GM12878 (cell line): ENCODE results near the gene TIGD2. TPM values are rescaled to one million over a fixed set of nuclear protein-coding genes. Genes with fewer than 3 reads are reported as not detected.

Source experiments
- CBX3 ChIP-seq: fragments of 200-600 bp; sonication (generic); IDR thresholded peaks from 2 replicates; pipeline ENCODE4 v1.6.1; 2016; ENCODE audit warnings: low read depth, borderline replicate concordance
- CHD4 ChIP-seq: fragments of 200-600 bp; sonication (generic); IDR thresholded peaks from 2 replicates; pipeline ENCODE4 v1.6.1; 2016; ENCODE audit warnings: mild to moderate bottlenecking
- CUX1 ChIP-seq: IDR thresholded peaks from 2 replicates; pipeline ENCODE4 v1.6.1; 2012; ENCODE audit warnings: improper control_type of control experiment, low read depth, low read length; ENCODE audit not compliant: insufficient replicate concordance
- ESRRA ChIP-seq: IDR thresholded peaks from 2 replicates; pipeline ENCODE4 v1.6.1; 2012; ENCODE audit warnings: mild to moderate bottlenecking, low read length, improper control_type of control experiment
- FOXM1 ChIP-seq: IDR thresholded peaks from 2 replicates; pipeline ENCODE4 v1.6.1; 2012; ENCODE audit warnings: low read depth, mild to moderate bottlenecking, inconsistent platforms, low read length, moderate library complexity
- IKZF1 ChIP-seq: fragments of 450-650 bp; conservative IDR thresholded peaks from 2 replicates; pipeline ENCODE4 v1.6.1; 2017; ENCODE audit warnings: antibody characterized with exemption, mild to moderate bottlenecking
- KLF5 ChIP-seq: fragments of 450-650 bp; IDR thresholded peaks from 2 replicates; pipeline ENCODE4 v1.6.1; 2014; ENCODE audit warnings: mild to moderate bottlenecking; ENCODE audit not compliant: partially characterized antibody
- MAX ChIP-seq: IDR thresholded peaks from 2 replicates; pipeline ENCODE4 v1.6.1; 2012; ENCODE audit warnings: low read depth, low read length, improper control_type of control experiment
- MXI1 ChIP-seq: fragments of 150-350 bp; IDR thresholded peaks from 2 replicates; pipeline ENCODE4 v1.6.1; 2011; ENCODE audit warnings: low read depth, mild to moderate bottlenecking, inconsistent platforms, low read length, improper control_type of control experiment
- NRF1 ChIP-seq: conservative IDR thresholded peaks from 2 replicates; pipeline ENCODE4 v1.6.1; 2011; ENCODE audit warnings: mild to moderate bottlenecking, low read depth, low read length, improper control_type of control experiment
- RELA ChIP-seq: fragments of 450-650 bp; IDR thresholded peaks from 2 replicates; pipeline ENCODE4 v1.8.0; 2014; ENCODE audit warnings: borderline replicate concordance; ENCODE audit not compliant: partially characterized antibody
- RELB ChIP-seq: fragments of 450-650 bp; IDR thresholded peaks from 2 replicates; pipeline ENCODE4 v1.6.1; 2017; ENCODE audit warnings: low read depth, mild to moderate bottlenecking, moderate library complexity
- SIN3A ChIP-seq: IDR thresholded peaks from 2 replicates; pipeline ENCODE4 v1.6.1; 2012; ENCODE audit warnings: low read depth, low read length, improper control_type of control experiment
- SKIL ChIP-seq: fragments of 450-650 bp; IDR thresholded peaks from 2 replicates; pipeline ENCODE4 v1.6.1; 2017; ENCODE audit warnings: mild to moderate bottlenecking, low read depth, inconsistent platforms; ENCODE audit not compliant: poor library complexity, severe bottlenecking
- SP1 ChIP-seq: IDR thresholded peaks from one replicate; pipeline ENCODE4 v1.6.1; 2011; ENCODE audit warnings: low read depth, low read length
- SUZ12 ChIP-seq: fragments of 200-600 bp; sonication (generic); IDR thresholded peaks from one replicate; pipeline ENCODE4 v1.6.1; 2018; ENCODE audit warnings: antibody characterized with exemption, mild to moderate bottlenecking; ENCODE audit not compliant: unreplicated experiment
- ZBTB33 ChIP-seq: fragments of 450-650 bp; IDR thresholded peaks from 2 replicates; pipeline ENCODE4 v1.6.1; 2017; ENCODE audit warnings: mild to moderate bottlenecking
- ZSCAN29 ChIP-seq: fragments of 450-650 bp; IDR thresholded peaks from 2 replicates; pipeline ENCODE4 v1.6.1; 2017; ENCODE audit warnings: mild to moderate bottlenecking, moderate library complexity
- polyA plus RNA-seq, 11 experiments: library from polyadenylated mRNA; depleted of rRNA in 4 of 11; unstranded in 6 of 11; stranded (reverse) in 5 of 11; fragments of >200 nt; fragmentation: Nextera tagmentation in 4 of 11; fragmentation: Illumina TruSeq in 1 of 11; extraction: Ambion mirVana in 4 of 11; extraction: Trizol in 1 of 11; gene quantifications; 1 replicate in 1 of 11; 2 replicates in 10 of 11; pipeline versions ENCODE4 v1.2.1 to v1.2.3, GENCODE V29; 2011 to 2016; ENCODE audit warnings: inconsistent platforms in 2 of 11, missing spikeins in 2 of 11, low read depth in 1 of 11
- total RNA-seq, 4 experiments: library from RNA; depleted of rRNA in 3 of 4; stranded (reverse); fragments of >200 nt in 3 of 4; fragmentation: Illumina TruSeq in 1 of 4; extraction: Trizol in 1 of 4; gene quantifications; 2 replicates each; pipeline versions ENCODE4 v1.2.1 to v1.2.3, GENCODE V29; 2013 to 2021

TIGD2 gene
- total and polyA plus RNA-seq, 10 of the 15 experiments (the other 5 are each of a cell fraction or from before 2014, with no cell fraction given): 2.4 to 8.4 (median 5.0) TPM

GRCh38 chr4:89110986-89111832 is at the start of gene TIGD2 (continued):
- TF ChIP-seq MAX (peak; percentile 94; the same call in 1 of the 2 replicates), SIN3A (peak; percentile 92), CUX1 (no peak), IKZF1 (peak; percentile 84), KLF5 (peak; percentile 96), FOXM1 (no peak), RELB (0 out of 2 replicates have a peak, but pooled peaks have one; percentile 56), NRF1 (no peak), ESRRA (no peak), SKIL (no peak), ZSCAN29 (no peak), SP1 (peak; percentile 44), SUZ12 (no peak), MXI1 (peak; percentile 47), CBX3 (no peak), ZBTB33 (no peak), CHD4 (no peak), RELA (peak; percentile 44)
